ENCODE data around the gene MKNK1. TPM values are rescaled to one million over a fixed set of nuclear protein-coding genes. Genes with fewer than 3 reads are reported as not detected.
A peak's percentile ranks its signal among the peaks of the same experiment; 100 is the strongest.

The MKNK1 gene
- total RNA-seq, 1 donor from 2014 or later: 16.8 TPM

DNA sequence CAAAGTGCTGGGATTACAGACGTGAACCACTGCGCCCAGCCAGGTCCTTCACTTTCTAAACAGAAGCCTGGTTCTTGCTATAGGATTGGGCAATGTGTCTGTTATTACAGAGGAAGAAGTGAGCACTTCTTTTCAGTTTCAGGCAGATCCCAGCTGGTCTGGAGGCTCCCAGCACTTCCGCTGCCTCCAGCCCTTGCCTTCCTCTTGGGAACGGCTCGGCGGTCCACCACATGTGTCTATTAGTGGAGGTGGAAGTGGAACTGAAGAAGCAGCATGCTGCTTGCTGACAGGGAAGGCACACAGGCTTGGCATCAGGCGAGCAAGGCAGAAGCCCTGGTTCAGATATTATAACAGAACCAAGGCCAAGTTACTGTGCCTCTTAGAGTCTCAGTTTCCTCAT lies 17.0 kb downstream of the MKNK1 start:
- TF ChIP-seq, protein P1, sequence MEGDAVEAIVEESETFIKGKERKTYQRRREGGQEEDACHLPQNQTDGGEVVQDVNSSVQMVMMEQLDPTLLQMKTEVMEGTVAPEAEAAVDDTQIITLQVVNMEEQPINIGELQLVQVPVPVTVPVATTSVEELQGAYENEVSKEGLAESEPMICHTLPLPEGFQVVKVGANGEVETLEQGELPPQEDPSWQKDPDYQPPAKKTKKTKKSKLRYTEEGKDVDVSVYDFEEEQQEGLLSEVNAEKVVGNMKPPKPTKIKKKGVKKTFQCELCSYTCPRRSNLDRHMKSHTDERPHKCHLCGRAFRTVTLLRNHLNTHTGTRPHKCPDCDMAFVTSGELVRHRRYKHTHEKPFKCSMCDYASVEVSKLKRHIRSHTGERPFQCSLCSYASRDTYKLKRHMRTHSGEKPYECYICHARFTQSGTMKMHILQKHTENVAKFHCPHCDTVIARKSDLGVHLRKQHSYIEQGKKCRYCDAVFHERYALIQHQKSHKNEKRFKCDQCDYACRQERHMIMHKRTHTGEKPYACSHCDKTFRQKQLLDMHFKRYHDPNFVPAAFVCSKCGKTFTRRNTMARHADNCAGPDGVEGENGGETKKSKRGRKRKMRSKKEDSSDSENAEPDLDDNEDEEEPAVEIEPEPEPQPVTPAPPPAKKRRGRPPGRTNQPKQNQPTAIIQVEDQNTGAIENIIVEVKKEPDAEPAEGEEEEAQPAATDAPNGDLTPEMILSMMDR (IDR thresholded peaks at IDR 0.05; ENCODE audit: insufficient read depth, low read length, severe bottlenecking): no peak
- H3K4me3 ChIP-seq (ENCODE audit: low read depth, low read length): no peak overlapping the region
- no peaks in the 10 kb centered on the region for H3K27me3 ChIP-seq (ENCODE audit: control insufficient read depth, insufficient read depth, low read length)
- FAIRE-seq (no peak), DNase-seq (ENCODE audit: low read depth) (no peak)
- H3K36me3 ChIP-seq (ENCODE audit: control insufficient read depth, insufficient read depth, low read length): peaks cover 30% of the 10 kb centered on the region

- DNase-seq (ENCODE audit: low read depth) (no peak), FAIRE-seq (peak; percentile 32)
- Histone ChIP-seq H3K36me3 (ENCODE audit: control insufficient read depth, insufficient read depth, low read length) (peaks cover 26% of the 10 kb centered on the region), H3K27me3 (ENCODE audit: control insufficient read depth, insufficient read depth, low read length) (no peaks in the 10 kb centered on the region), H3K4me3 (ENCODE audit: low read depth, low read length) (no peak overlapping the region)
- TF ChIP-seq, protein P1 (IDR thresholded peaks at IDR 0.05; ENCODE audit: insufficient read depth, low read length, severe bottlenecking): no peak
Observed at GRCh38 chr1:46585312-46585938, 18.6 kb downstream of the MKNK1 start.

DNA sequence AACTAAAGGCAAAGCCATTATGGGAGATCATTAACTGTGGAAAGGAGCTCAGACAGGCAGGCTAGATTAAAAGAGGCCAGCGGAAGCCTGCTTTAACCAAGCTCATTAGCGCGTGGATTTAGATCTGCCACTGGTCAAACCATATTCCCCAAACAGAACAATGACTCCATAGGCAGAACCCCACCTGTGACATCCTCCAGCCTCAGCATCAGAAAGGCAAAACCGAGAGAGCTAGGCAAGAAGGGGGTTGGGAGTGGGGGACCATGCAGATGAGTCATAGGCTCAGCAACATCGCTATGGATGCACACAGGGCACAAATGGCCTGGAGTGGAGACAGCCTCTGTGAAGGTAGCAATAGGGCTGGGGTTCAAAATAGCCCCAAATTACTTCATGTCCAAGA lies 20.6 kb downstream of the MKNK1 start:
- FAIRE-seq (peak; percentile 64), DNase-seq (ENCODE audit: low read depth) (no peak)
- Histone ChIP-seq H3K4me3 (ENCODE audit: low read depth, low read length) (no peak overlapping the region), H3K27me3 (ENCODE audit: control insufficient read depth, insufficient read depth, low read length) (no peaks in the 10 kb centered on the region), H3K36me3 (ENCODE audit: control insufficient read depth, insufficient read depth, low read length) (peaks cover 19% of the 10 kb centered on the region)
- TF ChIP-seq, protein P1 (IDR thresholded peaks at IDR 0.05; ENCODE audit: insufficient read depth, low read length, severe bottlenecking): no peak

DNA sequence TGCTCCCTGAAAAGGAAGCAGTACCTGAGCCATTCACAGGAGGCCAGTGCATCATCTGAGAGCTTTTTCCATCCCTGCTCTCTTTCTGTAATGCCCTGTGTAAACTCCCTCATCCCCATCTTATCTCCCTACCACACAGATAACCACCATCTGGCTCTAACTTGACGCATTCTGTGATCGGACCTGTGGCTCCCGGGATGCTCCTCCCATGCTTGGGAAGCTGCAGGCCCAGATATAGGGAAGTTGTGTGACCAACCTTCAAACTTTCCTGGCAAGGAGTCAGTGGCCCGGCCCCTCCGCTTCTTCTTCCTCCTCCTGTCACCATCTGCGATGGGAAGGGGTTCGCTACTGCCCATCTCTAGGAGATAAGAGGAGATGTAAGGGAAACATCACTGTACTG lies 21.1 kb downstream of the MKNK1 start:
- DNase-seq (ENCODE audit: low read depth) (no peak), FAIRE-seq (no peak)
- Histone ChIP-seq H3K4me3 (ENCODE audit: low read depth, low read length) (no peak overlapping the region), H3K27me3 (ENCODE audit: control insufficient read depth, insufficient read depth, low read length) (no peaks in the 10 kb centered on the region), H3K36me3 (ENCODE audit: control insufficient read depth, insufficient read depth, low read length) (peaks cover 19% of the 10 kb centered on the region)
- TF ChIP-seq, protein P1 (IDR thresholded peaks at IDR 0.05; ENCODE audit: insufficient read depth, low read length, severe bottlenecking): no peak

DNA sequence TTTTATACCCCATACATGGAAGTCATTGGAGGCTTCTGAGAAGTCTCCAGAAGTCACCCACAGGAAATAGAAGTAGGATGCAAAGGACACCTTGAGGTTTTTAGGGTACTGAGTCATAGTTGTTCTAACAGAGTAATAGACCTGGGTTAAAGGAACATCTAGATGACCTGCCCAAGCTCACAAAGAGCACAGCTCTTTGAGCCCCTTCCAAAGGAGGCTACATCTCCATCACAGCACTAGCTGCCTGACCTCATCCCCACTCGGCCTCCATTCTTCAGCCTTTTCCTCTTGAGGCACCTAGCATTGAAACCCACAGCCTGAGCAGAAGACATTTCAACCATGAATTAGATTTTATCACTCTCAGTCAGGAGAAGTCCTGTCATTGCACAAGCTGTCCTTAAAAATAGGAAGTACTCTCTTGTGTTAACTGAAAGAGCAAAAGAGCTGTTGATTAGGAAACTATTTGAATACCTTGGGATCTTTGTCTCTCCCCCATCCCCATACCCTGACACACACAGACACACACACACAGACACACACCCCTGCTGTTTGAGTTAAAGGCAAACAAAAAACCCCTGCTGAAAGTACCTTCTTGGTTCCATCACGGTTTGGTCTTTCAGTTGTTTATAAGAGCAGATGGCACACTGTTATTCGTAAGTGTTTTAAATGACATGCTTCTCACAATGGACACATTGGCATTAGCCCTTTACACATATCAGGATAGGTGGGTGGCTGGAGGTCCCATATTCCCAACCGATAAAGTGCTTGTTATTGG lies 22.2 kb downstream of the MKNK1 start:
- DNase-seq (ENCODE audit: low read depth): no peak

More for the DNA sequence above, 22.2 kb downstream of the MKNK1 start:
- H3K27me3 ChIP-seq (ENCODE audit: control insufficient read depth, insufficient read depth, low read length): no peaks in the 10 kb centered on the region
- H3K4me3 ChIP-seq (ENCODE audit: low read depth, low read length): no peak overlapping the region
- H3K36me3 ChIP-seq (ENCODE audit: control insufficient read depth, insufficient read depth, low read length): peaks cover 21% of the 10 kb centered on the region
- TF ChIP-seq, protein P1 (IDR thresholded peaks at IDR 0.05; ENCODE audit: insufficient read depth, low read length, severe bottlenecking): no peak
- FAIRE-seq: no peak
